Measurements from ENCODE around the gene MRPL51.

DNA sequence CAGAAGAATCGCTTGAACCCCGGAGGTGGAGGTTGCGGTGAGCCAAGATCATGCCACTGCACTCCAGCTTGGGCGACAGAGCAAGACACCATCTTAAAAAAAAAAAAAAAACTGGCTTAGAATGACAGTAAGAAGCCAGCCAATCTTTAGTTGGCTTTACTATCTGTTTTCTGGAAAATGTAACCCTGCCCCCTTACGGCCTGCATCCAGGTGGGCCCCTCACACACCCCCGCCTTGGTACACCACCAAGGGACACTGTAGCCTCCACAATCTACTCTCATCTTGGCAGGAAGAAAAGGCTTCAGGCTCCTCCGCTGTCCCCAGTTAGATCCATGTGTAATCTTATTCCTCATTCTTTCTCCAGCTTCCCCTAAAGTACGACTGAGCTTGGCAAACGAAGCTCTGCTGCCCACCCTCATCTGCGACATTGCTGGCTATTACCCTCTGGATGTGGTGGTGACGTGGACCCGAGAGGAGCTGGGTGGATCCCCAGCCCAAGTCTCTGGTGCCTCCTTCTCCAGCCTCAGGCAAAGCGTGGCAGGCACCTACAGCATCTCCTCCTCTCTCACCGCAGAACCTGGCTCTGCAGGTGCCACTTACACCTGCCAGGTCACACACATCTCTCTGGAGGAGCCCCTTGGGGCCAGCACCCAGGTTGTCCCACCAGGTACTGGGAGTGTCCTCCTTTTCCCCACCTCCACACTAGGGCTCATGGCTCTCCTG is 34.6 kb downstream of the MRPL51 start:
- TF ChIP-seq, protein P1, sequence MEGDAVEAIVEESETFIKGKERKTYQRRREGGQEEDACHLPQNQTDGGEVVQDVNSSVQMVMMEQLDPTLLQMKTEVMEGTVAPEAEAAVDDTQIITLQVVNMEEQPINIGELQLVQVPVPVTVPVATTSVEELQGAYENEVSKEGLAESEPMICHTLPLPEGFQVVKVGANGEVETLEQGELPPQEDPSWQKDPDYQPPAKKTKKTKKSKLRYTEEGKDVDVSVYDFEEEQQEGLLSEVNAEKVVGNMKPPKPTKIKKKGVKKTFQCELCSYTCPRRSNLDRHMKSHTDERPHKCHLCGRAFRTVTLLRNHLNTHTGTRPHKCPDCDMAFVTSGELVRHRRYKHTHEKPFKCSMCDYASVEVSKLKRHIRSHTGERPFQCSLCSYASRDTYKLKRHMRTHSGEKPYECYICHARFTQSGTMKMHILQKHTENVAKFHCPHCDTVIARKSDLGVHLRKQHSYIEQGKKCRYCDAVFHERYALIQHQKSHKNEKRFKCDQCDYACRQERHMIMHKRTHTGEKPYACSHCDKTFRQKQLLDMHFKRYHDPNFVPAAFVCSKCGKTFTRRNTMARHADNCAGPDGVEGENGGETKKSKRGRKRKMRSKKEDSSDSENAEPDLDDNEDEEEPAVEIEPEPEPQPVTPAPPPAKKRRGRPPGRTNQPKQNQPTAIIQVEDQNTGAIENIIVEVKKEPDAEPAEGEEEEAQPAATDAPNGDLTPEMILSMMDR (optimal IDR thresholded peaks at IDR 0.05 in 1 of 3, IDR thresholded peaks at IDR 0.05 in 1 of 3, conservative IDR thresholded peaks at IDR 0.05 in 1 of 3; ENCODE audit: extremely low read depth in 1 of 3, insufficient read depth in 2 of 3, low read length in 3 of 3) = no peak
- TF ChIP-seq EZH2 (IDR thresholded peaks at IDR 0.05; ENCODE audit: low read length) = no peak

Measured in keratinocyte (primary cell).